Neuron (in vitro differentiated cells): Measurements from ENCODE around the gene CHM.

Source experiments
- H2AFZ ChIP-seq: one replicate; pipeline ENCODE4 v1.6.1; 2013; ENCODE audit warnings: low read depth, mild to moderate bottlenecking, inconsistent platforms, low read length, moderate library complexity
- H3K27me3 ChIP-seq: one replicate; pipeline ENCODE4 v1.6.1; 2013; ENCODE audit warnings: low read length; ENCODE audit not compliant: insufficient read depth
- H3K36me3 ChIP-seq: one replicate; pipeline ENCODE4 v1.6.1; 2013; ENCODE audit warnings: low read length; ENCODE audit not compliant: insufficient read depth
- H3K4me1 ChIP-seq: one replicate; pipeline ENCODE4 v1.6.1; 2013; ENCODE audit warnings: low read length; ENCODE audit not compliant: insufficient read depth
- H3K4me3 ChIP-seq: 2 replicates; pipeline ENCODE4 v1.5.1; 2013; ENCODE audit warnings: mild to moderate bottlenecking, low read length, moderate library complexity
- H3K9me3 ChIP-seq: one replicate; pipeline ENCODE4 v1.6.1; 2013; ENCODE audit warnings: low read length

The CHM gene

GRCh38 chrX:85836868-85837267 lies 210.5 kb downstream of the CHM start:
- no peak overlapping the region for H2AFZ ChIP-seq
- H3K4me1 ChIP-seq = no peaks in the 10 kb centered on the region
- no peaks in the 10 kb centered on the region for H3K27me3 ChIP-seq
- no peaks in the 10 kb centered on the region for H3K36me3 ChIP-seq
- no peaks in the 10 kb centered on the region for H3K9me3 ChIP-seq
- H3K4me3 ChIP-seq = no peak overlapping the region

DNA sequence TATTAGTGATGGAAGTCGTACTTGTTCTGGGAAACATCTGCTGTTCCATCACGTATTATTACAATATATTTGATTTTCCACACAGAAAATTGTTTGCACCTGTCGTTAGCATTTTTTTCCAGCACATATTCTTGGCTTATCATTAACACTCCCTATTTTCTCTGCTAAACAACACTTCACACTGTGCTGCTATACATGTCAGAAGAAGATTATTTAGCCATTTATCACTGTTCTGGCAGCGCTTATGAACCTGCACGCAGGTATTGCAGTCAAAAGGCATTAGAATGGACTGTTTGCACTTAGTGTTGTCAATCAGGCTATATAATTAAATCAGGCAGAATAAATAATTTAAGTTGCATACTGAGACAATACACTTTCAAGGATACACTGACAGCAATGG lies 218.6 kb downstream of the CHM start:
- no peaks in the 10 kb centered on the region for H3K27me3 ChIP-seq
- no peaks in the 10 kb centered on the region for H3K9me3 ChIP-seq
- H3K4me3 ChIP-seq = no peak overlapping the region
- H2AFZ ChIP-seq = no peak overlapping the region
- no peaks in the 10 kb centered on the region for H3K4me1 ChIP-seq
- H3K36me3 ChIP-seq = no peaks in the 10 kb centered on the region

DNA sequence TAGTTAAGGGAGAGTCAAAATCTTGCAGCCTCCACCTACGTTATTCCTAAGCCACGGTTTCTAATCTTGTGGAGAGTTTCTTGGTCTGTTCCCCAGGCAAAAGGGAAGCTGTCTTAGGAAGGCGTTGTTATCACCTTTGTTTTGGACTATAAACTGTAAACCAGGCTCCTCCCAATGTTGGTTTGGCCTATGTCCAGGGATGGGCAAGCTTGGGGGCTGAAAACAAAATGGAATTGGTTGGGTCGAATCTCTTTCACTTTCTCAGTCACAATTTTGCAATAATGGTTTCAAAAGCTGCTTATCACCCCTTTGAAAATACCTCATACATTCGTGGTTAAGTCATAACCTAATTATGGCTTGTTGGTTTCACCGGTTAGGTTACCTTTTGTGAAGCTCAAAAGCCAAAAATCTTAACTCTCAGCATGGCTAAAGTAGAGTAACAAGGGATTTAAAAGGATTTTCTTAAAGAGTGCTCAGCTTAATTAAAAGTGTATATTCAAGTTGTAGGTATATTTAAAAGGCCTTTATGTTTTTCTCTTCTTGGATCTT lies 232.1 kb downstream of the CHM start:
- Histone ChIP-seq H3K4me1 (no peaks in the 10 kb centered on the region), H3K36me3 (no peaks in the 10 kb centered on the region), H2AFZ (no peak overlapping the region), H3K4me3 (no peak overlapping the region), H3K27me3 (no peaks in the 10 kb centered on the region), H3K9me3 (no peaks in the 10 kb centered on the region)
